HEK293 (cell line): ENCODE results near the gene PRRT1.

Experiments
- BCL11B ChIP-seq: fragments of 450-650 bp; formaldehyde crosslinking; IDR thresholded peaks from 2 replicates; pipeline ENCODE4 v1.5.1; 2016; ENCODE audit warnings: low read depth, missing biosample characterization, missing genetic modification characterization
- GFI1B ChIP-seq: fragments of 450-650 bp; formaldehyde crosslinking; IDR thresholded peaks from 2 replicates; pipeline ENCODE4 v1.5.1; 2016; ENCODE audit warnings: missing biosample characterization, missing genetic modification characterization
- GLI2 ChIP-seq: fragments of 450-650 bp; formaldehyde crosslinking; IDR thresholded peaks from 2 replicates; pipeline ENCODE4; 2017; ENCODE audit warnings: missing biosample characterization, missing genetic modification characterization, low read depth, borderline replicate concordance
- GLI4 ChIP-seq: fragments of 450-650 bp; formaldehyde crosslinking; IDR thresholded peaks from 2 replicates; pipeline ENCODE4 v1.5.1; 2016; ENCODE audit warnings: missing biosample characterization, missing genetic modification characterization
- GLIS1 ChIP-seq: fragments of 450-650 bp; formaldehyde crosslinking; IDR thresholded peaks from 2 replicates; pipeline ENCODE4 v1.5.1; 2016; ENCODE audit warnings: missing biosample characterization, missing genetic modification characterization
- OSR2 ChIP-seq: fragments of 450-650 bp; formaldehyde crosslinking; IDR thresholded peaks from 2 replicates; pipeline ENCODE4 v1.5.1; 2016; ENCODE audit warnings: missing biosample characterization, missing genetic modification characterization
- SETDB1 ChIP-seq: IDR thresholded peaks from one replicate; pipeline ENCODE4 v1.6.1; 2017; ENCODE audit warnings: mild to moderate bottlenecking, low read length, moderate library complexity, mixed read lengths; ENCODE audit not compliant: insufficient read length
- TSHZ1 ChIP-seq: fragments of 450-650 bp; formaldehyde crosslinking; IDR thresholded peaks from 2 replicates; pipeline ENCODE4 v1.5.1; 2016; ENCODE audit warnings: missing biosample characterization, missing genetic modification characterization, borderline replicate concordance
- ZBTB21 ChIP-seq: fragments of 450-650 bp; formaldehyde crosslinking; IDR thresholded peaks from 2 replicates; pipeline ENCODE4 v1.5.1; 2017; ENCODE audit warnings: missing biosample characterization, missing genetic modification characterization
- ZBTB7A ChIP-seq: fragments of 450-650 bp; formaldehyde crosslinking; IDR thresholded peaks from 2 replicates; pipeline ENCODE4 v1.5.1; 2016; ENCODE audit warnings: low read depth, missing biosample characterization, missing genetic modification characterization
- ZFHX2 ChIP-seq: fragments of 450-650 bp; formaldehyde crosslinking; conservative IDR thresholded peaks from 2 replicates; pipeline ENCODE4 v1.5.1; 2016; ENCODE audit warnings: missing biosample characterization, missing genetic modification characterization
- ZFP37 ChIP-seq: fragments of 450-650 bp; formaldehyde crosslinking; IDR thresholded peaks from 2 replicates; pipeline ENCODE4 v1.5.1; 2016; ENCODE audit warnings: missing biosample characterization, missing genetic modification characterization
- ZFP69B ChIP-seq: fragments of 450-650 bp; formaldehyde crosslinking; IDR thresholded peaks from 2 replicates; pipeline ENCODE4 v1.5.1; 2016; ENCODE audit warnings: missing biosample characterization, missing genetic modification characterization
- ZNF114 ChIP-seq: fragments of 450-650 bp; formaldehyde crosslinking; IDR thresholded peaks from 2 replicates; pipeline ENCODE4 v1.5.0; 2017; ENCODE audit warnings: missing biosample characterization, missing genetic modification characterization
- ZNF132 ChIP-seq: fragments of 450-650 bp; formaldehyde crosslinking; IDR thresholded peaks from 2 replicates; pipeline ENCODE4 v1.5.1; 2017; ENCODE audit warnings: missing biosample characterization, missing genetic modification characterization, borderline replicate concordance
- ZNF23 ChIP-seq: fragments of 450-650 bp; formaldehyde crosslinking; IDR thresholded peaks from 2 replicates; pipeline ENCODE4 v1.5.1; 2016; ENCODE audit warnings: missing biosample characterization, missing genetic modification characterization, borderline replicate concordance
- ZNF26 ChIP-seq: fragments of 450-650 bp; formaldehyde crosslinking; IDR thresholded peaks from 2 replicates; pipeline ENCODE4 v1.5.1; 2016; ENCODE audit warnings: missing biosample characterization, missing genetic modification characterization
- ZNF335 ChIP-seq: fragments of 450-650 bp; formaldehyde crosslinking; conservative IDR thresholded peaks from 2 replicates; pipeline ENCODE4 v1.5.1; 2016; ENCODE audit warnings: missing biosample characterization, missing genetic modification characterization
- ZNF341 ChIP-seq: fragments of 450-650 bp; formaldehyde crosslinking; IDR thresholded peaks from 2 replicates; pipeline ENCODE4; 2016; ENCODE audit warnings: low read depth, missing biosample characterization, missing genetic modification characterization
- ZNF426 ChIP-seq: fragments of 450-650 bp; formaldehyde crosslinking; IDR thresholded peaks from 2 replicates; pipeline ENCODE4 v1.5.1; 2017; ENCODE audit warnings: missing biosample characterization, missing genetic modification characterization, mild to moderate bottlenecking, inconsistent platforms, moderate library complexity
- ZNF501 ChIP-seq: fragments of 450-650 bp; formaldehyde crosslinking; IDR thresholded peaks from 2 replicates; pipeline ENCODE4 v1.5.1; 2016; ENCODE audit warnings: missing biosample characterization, missing genetic modification characterization
- ZNF544 ChIP-seq: fragments of 450-650 bp; formaldehyde crosslinking; IDR thresholded peaks from 2 replicates; pipeline ENCODE4 v1.5.0; 2017; ENCODE audit warnings: missing biosample characterization, missing genetic modification characterization
- ZNF621 ChIP-seq: fragments of 450-650 bp; formaldehyde crosslinking; IDR thresholded peaks from 2 replicates; pipeline ENCODE4 v1.5.1; 2017; ENCODE audit warnings: missing biosample characterization, missing genetic modification characterization
- ZNF623 ChIP-seq: fragments of 450-650 bp; formaldehyde crosslinking; IDR thresholded peaks from 2 replicates; pipeline ENCODE4 v1.5.1; 2016; ENCODE audit warnings: missing biosample characterization, missing genetic modification characterization
- ZNF626 ChIP-seq: fragments of 450-650 bp; sonication (Bioruptor Pico); formaldehyde crosslinking; IDR thresholded peaks from 2 replicates; pipeline ENCODE4 v1.5.1; 2018; ENCODE audit warnings: missing biosample characterization, missing genetic modification characterization, inconsistent platforms
- ZNF677 ChIP-seq: fragments of 450-650 bp; IDR thresholded peaks from 2 replicates; pipeline ENCODE4 v1.5.0; 2018; ENCODE audit warnings: missing biosample characterization, mild to moderate bottlenecking, missing genetic modification characterization, moderate library complexity
- ZSCAN16 ChIP-seq: fragments of 450-650 bp; formaldehyde crosslinking; IDR thresholded peaks from 2 replicates; pipeline ENCODE4 v1.5.1; 2016; ENCODE audit warnings: missing biosample characterization, missing genetic modification characterization
- ZSCAN23 ChIP-seq: fragments of 450-650 bp; formaldehyde crosslinking; IDR thresholded peaks from 2 replicates; pipeline ENCODE4 v1.5.1; 2016; ENCODE audit warnings: missing biosample characterization, missing genetic modification characterization
- TF ChIP-seq, protein P1 (sequence below): fragments of 450-650 bp; formaldehyde crosslinking; IDR thresholded peaks from 2 replicates; pipeline ENCODE4 v1.5.0; 2017; ENCODE audit warnings: missing biosample characterization, missing genetic modification characterization, borderline replicate concordance
- TF ChIP-seq, protein P2 (sequence below): fragments of 450-650 bp; formaldehyde crosslinking; IDR thresholded peaks from 2 replicates; pipeline ENCODE4 v1.5.1; 2016; ENCODE audit warnings: missing biosample characterization, missing genetic modification characterization
- TF ChIP-seq, protein P3 (sequence below): fragments of 450-650 bp; formaldehyde crosslinking; IDR thresholded peaks from 2 replicates; pipeline ENCODE4 v1.5.1; 2016; ENCODE audit warnings: missing biosample characterization, missing genetic modification characterization

PRRT1 gene

GRCh38 chr6:32127717-32128592 is 23.8 kb downstream of the PRRT1 start, which contains the start of gene ATF6B (continued):
- TF ChIP-seq GLIS1 (tag by site-specific recombination) (no peak), ZNF544 (tag by site-specific recombination) (no peak), BCL11B (tag by site-specific recombination) (no peak), GFI1B (no peak), ZFP37 (tag by site-specific recombination) (no peak), ZFHX2 (peak; percentile 65), ZNF26 (no peak), ZNF132 (tag by site-specific recombination) (no peak), ZBTB21 (tag by site-specific recombination) (peak; percentile 28; the same call in 1 of the 2 replicates), ZNF426 (tag by site-specific recombination) (no peak), ZBTB7A (no peak), ZNF623 (tag by site-specific recombination) (no peak), ZNF114 (no peak), ZNF621 (tag by site-specific recombination) (no peak), ZNF626 (no peak), SETDB1 (no peak), ZNF501 (tag by site-specific recombination) (no peak), ZSCAN23 (no peak), ZFP69B (tag by site-specific recombination) (peak; percentile 55; the same call in 1 of the 2 replicates), GLI2 (no peak), ZNF335 (tag by site-specific recombination) (peak; percentile 80), ZSCAN16 (tag by site-specific recombination) (no peak), OSR2 (no peak), GLI4 (tag by site-specific recombination) (no peak), ZNF677 (tag by site-specific recombination) (no peak), ZNF23 (tag by site-specific recombination) (no peak), TSHZ1 (tag by site-specific recombination) (no peak), ZNF341 (no peak)
- TF ChIP-seq, protein P1, sequence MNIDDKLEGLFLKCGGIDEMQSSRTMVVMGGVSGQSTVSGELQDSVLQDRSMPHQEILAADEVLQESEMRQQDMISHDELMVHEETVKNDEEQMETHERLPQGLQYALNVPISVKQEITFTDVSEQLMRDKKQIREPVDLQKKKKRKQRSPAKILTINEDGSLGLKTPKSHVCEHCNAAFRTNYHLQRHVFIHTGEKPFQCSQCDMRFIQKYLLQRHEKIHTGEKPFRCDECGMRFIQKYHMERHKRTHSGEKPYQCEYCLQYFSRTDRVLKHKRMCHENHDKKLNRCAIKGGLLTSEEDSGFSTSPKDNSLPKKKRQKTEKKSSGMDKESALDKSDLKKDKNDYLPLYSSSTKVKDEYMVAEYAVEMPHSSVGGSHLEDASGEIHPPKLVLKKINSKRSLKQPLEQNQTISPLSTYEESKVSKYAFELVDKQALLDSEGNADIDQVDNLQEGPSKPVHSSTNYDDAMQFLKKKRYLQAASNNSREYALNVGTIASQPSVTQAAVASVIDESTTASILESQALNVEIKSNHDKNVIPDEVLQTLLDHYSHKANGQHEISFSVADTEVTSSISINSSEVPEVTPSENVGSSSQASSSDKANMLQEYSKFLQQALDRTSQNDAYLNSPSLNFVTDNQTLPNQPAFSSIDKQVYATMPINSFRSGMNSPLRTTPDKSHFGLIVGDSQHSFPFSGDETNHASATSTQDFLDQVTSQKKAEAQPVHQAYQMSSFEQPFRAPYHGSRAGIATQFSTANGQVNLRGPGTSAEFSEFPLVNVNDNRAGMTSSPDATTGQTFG (tag by site-specific recombination) = no peak
- TF ChIP-seq, protein P2, sequence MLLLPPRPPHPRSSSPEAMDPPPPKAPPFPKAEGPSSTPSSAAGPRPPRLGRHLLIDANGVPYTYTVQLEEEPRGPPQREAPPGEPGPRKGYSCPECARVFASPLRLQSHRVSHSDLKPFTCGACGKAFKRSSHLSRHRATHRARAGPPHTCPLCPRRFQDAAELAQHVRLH (tag by site-specific recombination) = 0 out of 2 replicates have a peak, but pooled peaks have one; percentile 20
- TF ChIP-seq, protein P3, sequence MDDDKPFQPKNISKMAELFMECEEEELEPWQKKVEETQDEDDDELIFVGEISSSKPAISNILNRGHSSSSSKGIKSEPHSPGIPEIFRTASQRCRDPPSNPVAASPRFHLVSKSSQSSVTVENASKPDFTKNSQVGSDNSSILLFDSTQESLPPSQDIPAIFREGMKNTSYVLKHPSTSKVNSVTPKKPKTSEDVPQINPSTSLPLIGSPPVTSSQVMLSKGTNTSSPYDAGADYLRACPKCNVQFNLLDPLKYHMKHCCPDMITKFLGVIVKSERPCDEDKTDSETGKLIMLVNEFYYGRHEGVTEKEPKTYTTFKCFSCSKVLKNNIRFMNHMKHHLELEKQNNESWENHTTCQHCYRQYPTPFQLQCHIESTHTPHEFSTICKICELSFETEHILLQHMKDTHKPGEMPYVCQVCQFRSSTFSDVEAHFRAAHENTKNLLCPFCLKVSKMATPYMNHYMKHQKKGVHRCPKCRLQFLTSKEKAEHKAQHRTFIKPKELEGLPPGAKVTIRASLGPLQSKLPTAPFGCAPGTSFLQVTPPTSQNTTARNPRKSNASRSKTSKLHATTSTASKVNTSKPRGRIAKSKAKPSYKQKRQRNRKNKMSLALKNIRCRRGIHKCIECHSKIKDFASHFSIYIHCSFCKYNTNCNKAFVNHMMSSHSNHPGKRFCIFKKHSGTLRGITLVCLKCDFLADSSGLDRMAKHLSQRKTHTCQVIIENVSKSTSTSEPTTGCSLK (tag by site-specific recombination) = no peak
